ENCODE measurements around the gene PRDX1.

GRCh38 chr1:45554198-45554597 is 32.5 kb upstream of the PRDX1 start:
- TF ChIP-seq, protein P1, sequence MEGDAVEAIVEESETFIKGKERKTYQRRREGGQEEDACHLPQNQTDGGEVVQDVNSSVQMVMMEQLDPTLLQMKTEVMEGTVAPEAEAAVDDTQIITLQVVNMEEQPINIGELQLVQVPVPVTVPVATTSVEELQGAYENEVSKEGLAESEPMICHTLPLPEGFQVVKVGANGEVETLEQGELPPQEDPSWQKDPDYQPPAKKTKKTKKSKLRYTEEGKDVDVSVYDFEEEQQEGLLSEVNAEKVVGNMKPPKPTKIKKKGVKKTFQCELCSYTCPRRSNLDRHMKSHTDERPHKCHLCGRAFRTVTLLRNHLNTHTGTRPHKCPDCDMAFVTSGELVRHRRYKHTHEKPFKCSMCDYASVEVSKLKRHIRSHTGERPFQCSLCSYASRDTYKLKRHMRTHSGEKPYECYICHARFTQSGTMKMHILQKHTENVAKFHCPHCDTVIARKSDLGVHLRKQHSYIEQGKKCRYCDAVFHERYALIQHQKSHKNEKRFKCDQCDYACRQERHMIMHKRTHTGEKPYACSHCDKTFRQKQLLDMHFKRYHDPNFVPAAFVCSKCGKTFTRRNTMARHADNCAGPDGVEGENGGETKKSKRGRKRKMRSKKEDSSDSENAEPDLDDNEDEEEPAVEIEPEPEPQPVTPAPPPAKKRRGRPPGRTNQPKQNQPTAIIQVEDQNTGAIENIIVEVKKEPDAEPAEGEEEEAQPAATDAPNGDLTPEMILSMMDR (IDR thresholded peaks at IDR 0.05): no peak
- TF ChIP-seq POLR2A (IDR thresholded peaks at IDR 0.05): no peak

Measured in tibial nerve (tissue), 3 donors.